ENCODE results near the gene SFXN5. TPM values are rescaled to one million over a fixed set of nuclear protein-coding genes. Genes with fewer than 3 reads are reported as not detected.

The SFXN5 gene
- polyA plus RNA-seq, 1 donor (not counting 4 experiments of a cell fraction or from before 2014, with no cell fraction given): 6.3 TPM

GRCh38 chr2:72982781-72983499, 88.6 kb downstream of the SFXN5 start:
- no peaks in the 10 kb centered on the region for H3K9me3 ChIP-seq (ENCODE audit: control insufficient read depth, low read depth, low read length)
- H3K27me3 ChIP-seq (ENCODE audit: control insufficient read depth, extremely low read depth, insufficient read depth, low read length): no peaks in the 10 kb centered on the region
- H3K36me3 ChIP-seq (ENCODE audit: control insufficient read depth in 2 of 2, extremely low read depth in 1 of 2, insufficient read depth in 2 of 2, low read length in 2 of 2): no peaks in the 10 kb centered on the region
- H3K79me2 ChIP-seq (ENCODE audit: control insufficient read depth, insufficient read depth, low read length): no peaks in the 10 kb centered on the region
- H3K4me2 ChIP-seq (ENCODE audit: control insufficient read depth, extremely low read depth, insufficient read depth, low read depth, low read length): no peak overlapping the region
- no peak overlapping the region for H3K27ac ChIP-seq (ENCODE audit: control insufficient read depth, insufficient read depth, low read length)
- no peak overlapping the region for H2AFZ ChIP-seq (ENCODE audit: control insufficient read depth, low read length)
- H3K9me1 ChIP-seq (ENCODE audit: control insufficient read depth, extremely low read depth, insufficient read depth, low read length): no peaks in the 10 kb centered on the region
- dilution Hi-C loops (cut with MboI; ENCODE audit: extremely low pct_ligation_motif_present, low sequenced_read_pairs): no loop called here
- H3K4me3 ChIP-seq (ENCODE audit: control insufficient read depth in 2 of 3, extremely low read depth in 1 of 3, insufficient read depth in 2 of 3, low read depth in 1 of 3, low read length in 3 of 3): no peak overlapping the region
- FAIRE-seq: no peak
- no peak overlapping the region for H3K9ac ChIP-seq (ENCODE audit: control insufficient read depth, extremely low read depth, insufficient read depth, low read length)
- peaks cover 6% of the 10 kb centered on the region for H3K4me1 ChIP-seq (ENCODE audit: control insufficient read depth, extremely low read depth, insufficient read depth, low read length)
- no peaks in the 10 kb centered on the region for H4K20me1 ChIP-seq (ENCODE audit: control insufficient read depth, extremely low read depth, insufficient read depth, low read length)
- TF ChIP-seq EZH2 (IDR thresholded peaks at IDR 0.05; ENCODE audit: low read length): no peak
- TF ChIP-seq, protein P1, sequence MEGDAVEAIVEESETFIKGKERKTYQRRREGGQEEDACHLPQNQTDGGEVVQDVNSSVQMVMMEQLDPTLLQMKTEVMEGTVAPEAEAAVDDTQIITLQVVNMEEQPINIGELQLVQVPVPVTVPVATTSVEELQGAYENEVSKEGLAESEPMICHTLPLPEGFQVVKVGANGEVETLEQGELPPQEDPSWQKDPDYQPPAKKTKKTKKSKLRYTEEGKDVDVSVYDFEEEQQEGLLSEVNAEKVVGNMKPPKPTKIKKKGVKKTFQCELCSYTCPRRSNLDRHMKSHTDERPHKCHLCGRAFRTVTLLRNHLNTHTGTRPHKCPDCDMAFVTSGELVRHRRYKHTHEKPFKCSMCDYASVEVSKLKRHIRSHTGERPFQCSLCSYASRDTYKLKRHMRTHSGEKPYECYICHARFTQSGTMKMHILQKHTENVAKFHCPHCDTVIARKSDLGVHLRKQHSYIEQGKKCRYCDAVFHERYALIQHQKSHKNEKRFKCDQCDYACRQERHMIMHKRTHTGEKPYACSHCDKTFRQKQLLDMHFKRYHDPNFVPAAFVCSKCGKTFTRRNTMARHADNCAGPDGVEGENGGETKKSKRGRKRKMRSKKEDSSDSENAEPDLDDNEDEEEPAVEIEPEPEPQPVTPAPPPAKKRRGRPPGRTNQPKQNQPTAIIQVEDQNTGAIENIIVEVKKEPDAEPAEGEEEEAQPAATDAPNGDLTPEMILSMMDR (optimal IDR thresholded peaks at IDR 0.05 in 1 of 3, IDR thresholded peaks at IDR 0.05 in 1 of 3, conservative IDR thresholded peaks at IDR 0.05 in 1 of 3; ENCODE audit: extremely low read depth in 1 of 3, insufficient read depth in 2 of 3, low read length in 3 of 3): no peak
- DNase-seq (ENCODE audit: low read depth, low spot score): no peak

GRCh38 chr2:72982219-72982618, 89.3 kb downstream of the SFXN5 start:
- dilution Hi-C loops (cut with MboI; ENCODE audit: extremely low pct_ligation_motif_present, low sequenced_read_pairs): no loop called here
- no peak for TF ChIP-seq EZH2 (IDR thresholded peaks at IDR 0.05; ENCODE audit: low read length)
- Histone ChIP-seq H3K4me3 (ENCODE audit: control insufficient read depth in 2 of 3, extremely low read depth in 1 of 3, insufficient read depth in 2 of 3, low read depth in 1 of 3, low read length in 3 of 3) (no peak overlapping the region), H3K4me2 (ENCODE audit: control insufficient read depth, extremely low read depth, insufficient read depth, low read depth, low read length) (no peak overlapping the region), H3K9me3 (ENCODE audit: control insufficient read depth, low read depth, low read length) (no peaks in the 10 kb centered on the region), H3K79me2 (ENCODE audit: control insufficient read depth, insufficient read depth, low read length) (no peaks in the 10 kb centered on the region), H3K9ac (ENCODE audit: control insufficient read depth, extremely low read depth, insufficient read depth, low read length) (no peak overlapping the region), H3K4me1 (ENCODE audit: control insufficient read depth, extremely low read depth, insufficient read depth, low read length) (peaks cover 6% of the 10 kb centered on the region), H3K36me3 (ENCODE audit: control insufficient read depth in 2 of 2, extremely low read depth in 1 of 2, insufficient read depth in 2 of 2, low read length in 2 of 2) (no peaks in the 10 kb centered on the region), H3K27me3 (ENCODE audit: control insufficient read depth, extremely low read depth, insufficient read depth, low read length) (no peaks in the 10 kb centered on the region), H2AFZ (ENCODE audit: control insufficient read depth, low read length) (no peak overlapping the region), H3K27ac (ENCODE audit: control insufficient read depth, insufficient read depth, low read length) (no peak overlapping the region), H4K20me1 (ENCODE audit: control insufficient read depth, extremely low read depth, insufficient read depth, low read length) (no peaks in the 10 kb centered on the region), H3K9me1 (ENCODE audit: control insufficient read depth, extremely low read depth, insufficient read depth, low read length) (no peaks in the 10 kb centered on the region)
- DNase-seq (ENCODE audit: low read depth, low spot score) (no peak), FAIRE-seq (no peak)

DNA sequence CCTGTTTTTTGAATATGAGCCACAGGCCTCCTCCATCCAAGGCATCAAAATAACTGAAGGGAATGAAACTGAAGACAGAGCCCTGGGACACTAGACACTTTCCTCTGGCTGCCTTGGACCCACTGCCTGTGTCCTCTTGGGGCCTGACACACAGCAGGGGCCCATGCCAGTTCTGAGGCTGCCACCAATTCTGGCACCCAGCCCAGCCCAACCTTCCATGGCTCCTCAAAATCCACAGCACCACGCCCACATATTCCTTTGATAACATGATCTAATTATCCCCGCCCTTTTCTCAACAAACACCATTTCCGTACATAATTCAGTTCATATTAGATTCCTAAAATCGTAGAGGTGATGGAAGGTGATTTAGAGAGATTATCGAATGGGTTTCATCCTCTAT, 90.0 kb downstream of the SFXN5 start:
- Histone ChIP-seq H3K27me3 (ENCODE audit: control insufficient read depth, extremely low read depth, insufficient read depth, low read length) (no peaks in the 10 kb centered on the region), H4K20me1 (ENCODE audit: control insufficient read depth, extremely low read depth, insufficient read depth, low read length) (no peaks in the 10 kb centered on the region), H2AFZ (ENCODE audit: control insufficient read depth, low read length) (no peak overlapping the region), H3K9ac (ENCODE audit: control insufficient read depth, extremely low read depth, insufficient read depth, low read length) (no peak overlapping the region), H3K4me2 (ENCODE audit: control insufficient read depth, extremely low read depth, insufficient read depth, low read depth, low read length) (no peak overlapping the region), H3K9me3 (ENCODE audit: control insufficient read depth, low read depth, low read length) (no peaks in the 10 kb centered on the region), H3K9me1 (ENCODE audit: control insufficient read depth, extremely low read depth, insufficient read depth, low read length) (no peaks in the 10 kb centered on the region), H3K79me2 (ENCODE audit: control insufficient read depth, insufficient read depth, low read length) (no peaks in the 10 kb centered on the region), H3K4me1 (ENCODE audit: control insufficient read depth, extremely low read depth, insufficient read depth, low read length) (peaks cover 6% of the 10 kb centered on the region), H3K36me3 (ENCODE audit: control insufficient read depth in 2 of 2, extremely low read depth in 1 of 2, insufficient read depth in 2 of 2, low read length in 2 of 2) (no peaks in the 10 kb centered on the region), H3K27ac (ENCODE audit: control insufficient read depth, insufficient read depth, low read length) (no peak overlapping the region), H3K4me3 (ENCODE audit: control insufficient read depth in 2 of 3, extremely low read depth in 1 of 3, insufficient read depth in 2 of 3, low read depth in 1 of 3, low read length in 3 of 3) (no peak overlapping the region)
- no peak for FAIRE-seq
- TF ChIP-seq EZH2 (IDR thresholded peaks at IDR 0.05; ENCODE audit: low read length): no peak
- TF ChIP-seq, protein P1 (optimal IDR thresholded peaks at IDR 0.05 in 1 of 3, IDR thresholded peaks at IDR 0.05 in 1 of 3, conservative IDR thresholded peaks at IDR 0.05 in 1 of 3; ENCODE audit: extremely low read depth in 1 of 3, insufficient read depth in 2 of 3, low read length in 3 of 3): no peak
- dilution Hi-C loops (cut with MboI; ENCODE audit: extremely low pct_ligation_motif_present, low sequenced_read_pairs): no loop called here
- no peak for DNase-seq (ENCODE audit: low read depth, low spot score)
